ENCODE data around the gene DTD1. TPM values are rescaled to one million over a fixed set of nuclear protein-coding genes. Genes with fewer than 3 reads are reported as not detected.

Gene DTD1
- total RNA-seq, 8 experiments from 2014 or later, result 44.4 to 163 (median 110) TPM

DNA sequence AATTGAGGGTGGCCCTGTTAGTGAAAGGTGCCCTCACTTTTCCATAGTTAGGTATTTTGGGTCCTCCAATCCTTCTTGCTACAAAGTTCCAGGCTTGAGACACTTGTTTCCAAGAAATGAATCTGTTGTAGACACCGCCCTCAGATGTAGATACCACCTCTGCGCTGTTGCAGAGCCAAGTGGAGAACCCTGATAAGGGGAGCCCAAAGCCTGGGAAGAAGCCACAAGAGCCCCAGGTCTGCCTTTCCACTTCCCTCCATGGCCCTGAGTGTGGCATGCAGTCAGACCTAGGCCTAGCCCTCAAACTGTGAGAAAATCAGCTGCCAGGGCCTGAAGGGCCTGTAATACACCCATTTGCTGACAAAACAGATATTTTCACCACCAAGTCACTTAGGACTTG, 37.1 kb downstream of the DTD1 start:
- no peak overlapping the region for H3K27ac ChIP-seq
- 50 to 100% (median 82%) methylated on average over 1 to 2 of the region's 2 CpGs; no CpG with 5 or more reads in 6 of the 10 experiments for WGBS, 10 experiments
- H3K4me3 ChIP-seq, result no peak overlapping the region
- H3K4me1 ChIP-seq (replicated peaks in 1 of 2), result no peaks in the 10 kb centered on the region
- in situ Hi-C loops (cut with MboI; ENCODE audit: low pct_unique_long_range_greater_than_20kb in 2 of 9, low sequenced_read_pairs in 9 of 9, unreplicated experiment in 9 of 9), result loop anchor here in 5 of 9 experiments (25.0 kb wide), 3 partner anchors 162 to 1037 kb away; partner anchors contain the start of gene SLC24A3 (in 1 of the 5)
- no peak for ATAC-seq (replicated peaks in 6 of 8)

GRCh38 chr20:18625907-18626655, 38.2 kb downstream of the DTD1 start:
- no peak overlapping the region for H3K27ac ChIP-seq
- in situ Hi-C loops (cut with MboI; ENCODE audit: low pct_unique_long_range_greater_than_20kb in 2 of 9, low sequenced_read_pairs in 9 of 9, unreplicated experiment in 9 of 9), result loop anchor here in 5 of 9 experiments (25.0 kb wide), 3 partner anchors 161 to 1036 kb away; partner anchors contain the start of gene SLC24A3 (in 1 of the 5)
- H3K4me3 ChIP-seq, result no peak overlapping the region
- 42 to 100% (median 83%) methylated on average over 1 to 6 of the region's 6 CpGs; no CpG with 5 or more reads in 1 of the 10 experiments for WGBS, 10 experiments
- no peaks in the 10 kb centered on the region for H3K4me1 ChIP-seq (replicated peaks in 1 of 2)
- ATAC-seq (replicated peaks in 6 of 8), result peak in 2 of 8 experiments; percentile 22 to 48

DNA sequence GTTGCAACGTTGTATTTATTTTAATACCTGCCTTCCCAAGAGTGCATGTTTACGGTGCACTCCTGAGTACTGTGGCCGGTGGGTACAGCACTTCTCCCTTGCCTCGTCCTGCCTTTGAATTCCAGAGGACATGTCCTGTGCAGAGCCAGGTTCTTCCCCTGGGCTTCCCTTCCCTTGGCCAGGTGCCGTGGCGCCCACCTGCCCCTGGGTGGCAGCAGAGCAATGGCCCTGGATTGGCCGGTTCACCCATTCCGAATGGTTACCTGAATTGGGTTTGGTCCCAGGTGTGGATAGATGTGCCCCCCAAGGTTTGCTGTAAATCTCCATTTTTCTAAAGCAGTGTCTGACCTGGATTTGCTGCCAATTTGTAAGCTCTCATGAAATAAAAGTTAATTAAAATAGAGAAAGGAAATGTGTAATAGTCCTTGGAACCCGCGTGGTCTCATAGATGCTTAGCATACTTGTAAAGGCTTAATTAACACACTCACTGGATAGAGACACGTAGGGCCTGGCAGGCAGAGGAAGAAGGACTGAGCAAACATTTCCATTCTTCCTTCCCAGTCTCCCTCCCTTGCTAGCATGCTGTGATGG, 40.6 kb downstream of the DTD1 start:
- Histone ChIP-seq H3K4me3 (no peak overlapping the region), H3K4me1 (replicated peaks in 1 of 2) (peaks cover 5 to 9% of the 10 kb centered on the region in 2 donors), H3K27ac (no peak overlapping the region)
- ATAC-seq (replicated peaks in 6 of 8), result peak in 1 of 8 experiments; percentile 41
- in situ Hi-C loops (cut with MboI; ENCODE audit: low pct_unique_long_range_greater_than_20kb in 2 of 9, low sequenced_read_pairs in 9 of 9, unreplicated experiment in 9 of 9), result loop anchor here in 5 of 9 experiments (25.0 kb wide), 3 partner anchors 159 to 1034 kb away; partner anchors contain the start of gene SLC24A3 (in 1 of the 5)
- WGBS, 10 experiments, result 40 to 95% (median 90%) methylated on average over 1 to 9 of the region's 11 CpGs; no CpG with 5 or more reads in 2 of the 10 experiments

GRCh38 chr20:18632196-18632789, 44.4 kb downstream of the DTD1 start:
- Histone ChIP-seq H3K4me1 (replicated peaks in 1 of 2) (peaks cover 25 to 45% of the 10 kb centered on the region in 2 donors), H3K4me3 (no peak overlapping the region), H3K27ac (no peak overlapping the region)
- in situ Hi-C loops (cut with MboI; ENCODE audit: low pct_unique_long_range_greater_than_20kb in 2 of 9, low sequenced_read_pairs in 9 of 9, unreplicated experiment in 9 of 9), result loop anchor here in 5 of 9 experiments (25.0 kb wide), 3 partner anchors 155 to 1030 kb away; partner anchors contain the start of gene SLC24A3 (in 1 of the 5)
- peak; percentile 80 to 99 (median 92) for ATAC-seq (replicated peaks in 6 of 8)
- 0 to 40% (median 14%) methylated on average over 1 to 7 of the region's 7 CpGs; no CpG with 5 or more reads in 1 of the 10 experiments for WGBS, 10 experiments

DNA sequence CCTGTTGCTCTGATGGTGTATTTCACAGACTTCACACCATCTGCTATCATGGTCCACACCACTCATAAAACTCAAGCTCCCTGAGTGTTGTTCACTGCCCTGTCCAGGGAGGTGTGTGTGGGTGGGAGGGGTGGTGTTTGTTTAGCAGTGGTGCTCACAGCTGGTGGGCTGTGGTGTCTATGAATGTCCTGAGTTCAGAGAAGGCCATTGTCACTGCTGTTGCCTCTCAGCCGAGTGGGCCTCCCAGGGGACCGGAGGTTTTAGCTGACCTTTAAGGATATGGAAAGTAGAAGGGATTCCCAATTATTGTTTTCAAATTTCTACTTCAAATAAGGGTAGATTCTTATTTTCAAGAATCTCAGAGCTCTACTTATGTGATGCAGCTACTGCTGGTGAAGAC, 45.6 kb downstream of the DTD1 start:
- no peak overlapping the region for H3K27ac ChIP-seq
- 40 to 56% methylated on average over 2 of the region's 2 CpGs; no CpG with 5 or more reads in 8 of the 10 experiments for WGBS, 10 experiments

DNA sequence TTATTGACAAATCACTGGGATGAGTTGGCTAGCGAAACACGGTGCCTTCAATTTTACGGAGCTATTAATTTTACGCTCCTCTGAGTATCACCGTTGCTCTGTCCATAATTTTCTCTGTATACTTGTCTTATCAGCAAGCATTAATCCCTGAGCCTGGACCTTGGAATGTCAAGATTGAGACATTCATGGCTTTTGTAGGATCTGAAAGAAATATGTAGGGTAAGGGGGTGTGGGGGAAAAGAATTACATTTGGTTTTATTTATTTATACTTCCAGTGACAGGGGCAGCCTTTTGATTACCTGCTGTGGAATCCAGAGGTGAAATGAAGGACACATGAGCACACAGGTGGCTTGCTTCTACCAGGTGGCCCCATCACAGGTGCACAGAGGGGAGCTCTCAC, 46.6 kb downstream of the DTD1 start:
- Histone ChIP-seq H3K27ac (no peak overlapping the region), H3K4me1 (replicated peaks in 1 of 2) (peaks cover 25 to 56% of the 10 kb centered on the region in 2 donors), H3K4me3 (no peak overlapping the region)
- in situ Hi-C loops (cut with MboI; ENCODE audit: low pct_unique_long_range_greater_than_20kb in 2 of 9, low sequenced_read_pairs in 9 of 9, unreplicated experiment in 9 of 9), result loop anchor here in 5 of 9 experiments (25.0 kb wide), 3 partner anchors 153 to 1028 kb away; partner anchors contain the start of gene SLC24A3 (in 1 of the 5)
- ATAC-seq (replicated peaks in 6 of 8), result no peak
- 33 to 100% (median 92%) methylated on average over 1 to 5 of the region's 5 CpGs for WGBS, 10 experiments

More for the DNA sequence above, 45.6 kb downstream of the DTD1 start:
- Histone ChIP-seq H3K4me1 (replicated peaks in 1 of 2) (peaks cover 25 to 52% of the 10 kb centered on the region in 2 donors), H3K4me3 (no peak overlapping the region)
- in situ Hi-C loops (cut with MboI; ENCODE audit: low pct_unique_long_range_greater_than_20kb in 2 of 9, low sequenced_read_pairs in 9 of 9, unreplicated experiment in 9 of 9), result loop anchor here in 5 of 9 experiments (25.0 kb wide), 3 partner anchors 154 to 1029 kb away; partner anchors contain the start of gene SLC24A3 (in 1 of the 5)
- ATAC-seq (replicated peaks in 6 of 8), result no peak

- in situ Hi-C loops (cut with MboI; ENCODE audit: low pct_unique_long_range_greater_than_20kb in 2 of 9, low sequenced_read_pairs in 9 of 9, unreplicated experiment in 9 of 9), result loop anchor here in 5 of 9 experiments (25.0 kb wide), 3 partner anchors 152 to 1027 kb away; partner anchors contain the start of gene SLC24A3 (in 1 of the 5)
- H3K4me3 ChIP-seq, result no peak overlapping the region
- no peak overlapping the region for H3K27ac ChIP-seq
- peaks cover 25 to 58% of the 10 kb centered on the region in 2 donors for H3K4me1 ChIP-seq (replicated peaks in 1 of 2)
- peak in 3 of 8 experiments; percentile 61 to 79 (median 70) for ATAC-seq (replicated peaks in 6 of 8)
- 100% methylated on average over 1 of the region's 1 CpG; no CpG with 5 or more reads in 7 of the 10 experiments for WGBS, 10 experiments
Measured at GRCh38 chr20:18635380-18635779, 47.5 kb downstream of the DTD1 start.

DNA sequence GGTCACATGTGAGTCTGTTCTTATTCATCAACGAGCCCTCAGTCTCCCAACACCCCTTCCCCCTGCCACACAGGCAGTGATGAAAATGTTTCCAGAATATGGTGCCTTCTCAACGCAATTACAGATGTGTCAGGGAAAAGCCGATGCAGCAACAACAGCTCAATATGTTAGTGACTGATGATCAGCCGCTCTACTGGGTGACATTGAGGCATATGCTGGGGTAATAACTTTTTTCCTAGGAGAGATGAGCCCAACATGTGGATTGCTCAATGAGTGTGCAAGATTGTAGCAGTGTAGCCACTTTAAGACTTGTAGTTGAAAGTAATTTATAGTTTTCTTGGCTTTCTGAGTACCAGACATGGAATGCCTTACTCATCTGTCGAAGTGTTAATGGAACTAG, 49.4 kb downstream of the DTD1 start:
- H3K4me1 ChIP-seq (replicated peaks in 1 of 2), result peaks cover 25 to 58% of the 10 kb centered on the region in 2 donors
- in situ Hi-C loops (cut with MboI; ENCODE audit: low pct_unique_long_range_greater_than_20kb in 2 of 9, low sequenced_read_pairs in 9 of 9, unreplicated experiment in 9 of 9), result loop anchor here in 5 of 9 experiments (25.0 kb wide), 3 partner anchors 150 to 1025 kb away; partner anchors contain the start of gene SLC24A3 (in 1 of the 5)

DNA sequence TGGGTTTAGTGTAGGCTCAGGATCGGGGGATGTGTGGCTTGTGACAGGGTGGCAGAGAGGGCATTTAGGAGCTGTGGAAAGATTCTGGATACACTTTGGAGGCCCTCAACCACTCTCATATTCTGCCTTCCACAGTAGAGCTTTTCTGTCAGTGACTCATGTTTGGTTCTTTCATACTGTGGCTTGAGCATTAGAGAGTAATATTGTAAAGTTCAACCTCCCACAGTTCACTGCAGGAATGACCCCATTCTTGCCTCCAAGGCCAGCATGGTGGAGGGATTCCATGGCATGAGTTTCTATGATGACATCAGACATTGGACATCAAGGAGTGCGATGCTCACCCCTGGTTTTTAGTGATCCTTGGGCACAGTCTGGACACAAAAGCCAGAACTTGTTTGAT, 50.9 kb downstream of the DTD1 start:
- Histone ChIP-seq H3K27ac (peak overlapping the region in 1 of 2 donors; percentile 24), H3K4me3 (no peak overlapping the region), H3K4me1 (replicated peaks in 1 of 2) (peaks cover 17 to 45% of the 10 kb centered on the region in 2 donors)
- in situ Hi-C loops (cut with MboI; ENCODE audit: low pct_unique_long_range_greater_than_20kb in 2 of 9, low sequenced_read_pairs in 9 of 9, unreplicated experiment in 9 of 9), result loop anchor here in 5 of 9 experiments (25.0 kb wide), 3 partner anchors 149 to 1024 kb away; partner anchors contain the start of gene SLC24A3 (in 1 of the 5)
- ATAC-seq (replicated peaks in 6 of 8), result no peak
- WGBS, 10 experiments, result 56 to 100% (median 100%) methylated on average over 1 to 2 of the region's 2 CpGs; no CpG with 5 or more reads in 5 of the 10 experiments

More for the DNA sequence above, 49.4 kb downstream of the DTD1 start:
- Histone ChIP-seq H3K27ac (peak overlapping the region in 1 of 2 donors; percentile 40), H3K4me3 (no peak overlapping the region)
- 0 to 67% (median 42%) methylated on average over 1 to 4 of the region's 5 CpGs; no CpG with 5 or more reads in 1 of the 10 experiments for WGBS, 10 experiments
- ATAC-seq (replicated peaks in 6 of 8), result peak in 6 of 8 experiments; percentile 7 to 82 (median 78)

DNA sequence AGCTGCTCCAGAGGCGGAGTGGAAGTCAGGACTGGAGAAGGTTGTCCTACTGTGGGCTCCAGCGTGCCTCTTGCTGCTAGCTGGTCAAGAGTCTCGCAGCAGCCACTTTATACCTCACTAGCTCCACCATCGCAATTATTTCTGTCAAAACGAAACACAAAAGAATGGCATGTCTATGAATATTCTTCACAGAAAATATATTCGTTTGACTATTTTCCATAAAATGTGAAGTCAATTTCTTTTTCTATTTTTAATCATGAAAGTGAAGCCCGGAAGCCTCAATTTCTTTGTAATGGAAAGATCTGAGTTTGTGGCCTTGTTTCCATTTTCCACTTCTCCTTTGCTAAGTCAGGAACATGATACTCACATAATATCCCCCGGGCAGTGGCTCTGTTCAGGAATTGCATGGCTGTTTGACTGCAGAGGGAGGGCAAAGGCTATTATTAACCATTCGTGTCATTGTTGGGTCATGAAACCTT, 51.7 kb downstream of the DTD1 start:
- Histone ChIP-seq H3K4me1 (replicated peaks in 1 of 2) (peaks cover 11 to 37% of the 10 kb centered on the region in 2 donors), H3K4me3 (no peak overlapping the region), H3K27ac (no peak overlapping the region)
- WGBS, 10 experiments, result 0 to 94% (median 76%) methylated on average over 2 to 9 of the region's 9 CpGs
- peak in 3 of 8 experiments; percentile 71 to 90 (median 86) for ATAC-seq (replicated peaks in 6 of 8)
- in situ Hi-C loops (cut with MboI; ENCODE audit: low pct_unique_long_range_greater_than_20kb in 2 of 9, low sequenced_read_pairs in 9 of 9, unreplicated experiment in 9 of 9), result loop anchor here in 5 of 9 experiments (25.0 kb wide), 3 partner anchors 148 to 1023 kb away; partner anchors contain the start of gene SLC24A3 (in 1 of the 5)

- peak in 1 of 8 experiments; percentile 63 for ATAC-seq (replicated peaks in 6 of 8)
Measured at GRCh38 chr20:18645196-18645745, 57.4 kb downstream of the DTD1 start.

More at GRCh38 chr20:18645196-18645745, 57.4 kb downstream of the DTD1 start:
- Histone ChIP-seq H3K4me1 (replicated peaks in 1 of 2) (peaks cover 0 to 3% of the 10 kb centered on the region in 2 donors), H3K4me3 (no peak overlapping the region), H3K27ac (no peak overlapping the region)
- in situ Hi-C loops (cut with MboI; ENCODE audit: low pct_unique_long_range_greater_than_20kb in 2 of 9, low sequenced_read_pairs in 9 of 9, unreplicated experiment in 9 of 9), result loop anchor here in 5 of 9 experiments (25.0 kb wide), 3 partner anchors 142 to 1017 kb away; partner anchors contain the start of gene SLC24A3 (in 1 of the 5)
- WGBS, 10 experiments, result 60 to 100% (median 84%) methylated on average over 1 to 3 of the region's 3 CpGs; no CpG with 5 or more reads in 1 of the 10 experiments

Measured in motor neuron (in vitro differentiated cells).